Measurements from ENCODE around the gene TMEM182. TPM values are rescaled to one million over a fixed set of nuclear protein-coding genes. Genes with fewer than 3 reads are reported as not detected.

TMEM182 gene
- total and polyA plus RNA-seq, 2 of the 4 experiments (the other 2 are of a cell fraction) = 1.3 to 1.4 TPM

- Histone ChIP-seq H2BK5ac (ENCODE audit: low read depth, low read length, poor library complexity, severe bottlenecking) (no peak overlapping the region), H2AK9ac (replicated peaks; ENCODE audit: low read depth, low read length, poor library complexity) (no peak overlapping the region), H2BK15ac (ENCODE audit: low read depth, low read length) (no peak overlapping the region), H3K27me3 (ENCODE audit: control insufficient read depth, insufficient read depth, low read length) (no peaks in the 10 kb centered on the region), H4K5ac (ENCODE audit: low read depth, low read length) (no peak overlapping the region), H3K27ac (ENCODE audit: insufficient read depth, low read length) (no peak overlapping the region), H3K9me3 (ENCODE audit: control insufficient read depth, insufficient read depth, low read length) (no peaks in the 10 kb centered on the region), H2AK5ac (ENCODE audit: low read depth, low read length) (no peak overlapping the region), H3K4ac (ENCODE audit: low read depth, low read length) (no peak overlapping the region), H2BK20ac (ENCODE audit: low read depth, low read length) (no peak overlapping the region), H3K18ac (ENCODE audit: low read depth, low read length) (no peak overlapping the region), H4K91ac (ENCODE audit: insufficient read depth, low read depth, low read length) (no peak overlapping the region), H4K8ac (ENCODE audit: low read depth in 2 of 2, low read length in 2 of 2) (no peak overlapping the region), H3K9ac (ENCODE audit: low read depth, low read length) (no peak overlapping the region), H3K4me3 (ENCODE audit: insufficient read depth, low read depth, low read length) (no peak overlapping the region), H4K20me1 (ENCODE audit: insufficient read depth, low read length) (no peaks in the 10 kb centered on the region), H3K23ac (ENCODE audit: low read depth, low read length) (no peak overlapping the region), H3K56ac (ENCODE audit: extremely low read depth, insufficient read depth, low read length) (no peak overlapping the region), H3K79me1 (ENCODE audit: low read depth in 1 of 2, low read length in 2 of 2) (no peaks in the 10 kb centered on the region), H3K4me1 (ENCODE audit: control insufficient read depth, insufficient read depth, low read length) (no peaks in the 10 kb centered on the region), H3K9me1 (ENCODE audit: insufficient read depth, low read length) (no peaks in the 10 kb centered on the region), H2AFZ (replicated peaks; ENCODE audit: low read length, poor library complexity) (no peak overlapping the region), H3K36me3 (ENCODE audit: control insufficient read depth, insufficient read depth, low read length) (no peaks in the 10 kb centered on the region), H3K14ac (replicated peaks; ENCODE audit: low read depth, low read length) (no peak overlapping the region), H2BK120ac (ENCODE audit: low read depth, low read length) (no peak overlapping the region), H3K4me2 (ENCODE audit: low read depth, low read length) (no peak overlapping the region)
- dilution Hi-C loops (cut with HindIII; ENCODE audit: low sequenced_read_pairs, unreplicated experiment) (no loop called here), intact Hi-C loops (cut with micrococcal nuclease) (loop anchor here (5.0 kb wide), 1 partner anchor 337 kb away; the partner anchor contains the start of gene SLC9A4), in situ Hi-C loops (cut with MboI; ENCODE audit: low sequenced_read_pairs) (no loop called here)
- BruUV-seq (replicated peaks) = no TSS peak
- ATAC-seq (ENCODE audit: low read depth) (no peak), DNase-seq (no peak)
- TF ChIP-seq MAFK (IDR thresholded peaks at IDR 0.05; ENCODE audit: low read depth, low read length) (no peak), POLR2A (IDR thresholded peaks at IDR 0.05; ENCODE audit: low read depth, low read length) (no peak), USF2 (IDR thresholded peaks at IDR 0.05; ENCODE audit: low read depth, low read length) (no peak), MXI1 (IDR thresholded peaks at IDR 0.05; ENCODE audit: borderline replicate concordance, low read depth, low read length) (no peak), SMC3 (IDR thresholded peaks at IDR 0.05; ENCODE audit: low read depth, low read length) (no peak), RAD21 (IDR thresholded peaks at IDR 0.05; ENCODE audit: low read length) (no peak), FOS (IDR thresholded peaks at IDR 0.05; ENCODE audit: low read depth, low read length) (no peak), CTCF (conservative IDR thresholded peaks at IDR 0.05; ENCODE audit: low read depth, low read length) (no peak), RCOR1 (IDR thresholded peaks at IDR 0.05; ENCODE audit: insufficient replicate concordance, low read length) (no peak), ELK1 (IDR thresholded peaks at IDR 0.05; ENCODE audit: borderline replicate concordance, low read depth, low read length) (no peak), BHLHE40 (IDR thresholded peaks at IDR 0.05; ENCODE audit: low read depth, low read length) (no peak)
- CTCF ChIA-PET = interaction anchor here (1.3 kb wide), 1 partner anchor 30 kb away, joined by 3 read pairs; no protein-coding TSS in a partner anchor
- POLR2A ChIA-PET (ENCODE audit: unreplicated experiment) = no interaction called here
- WGBS, 2 experiments (ENCODE audit: extremely low coverage in 2 of 2, insufficient read length in 1 of 2) = 60% methylated on average over 1 of the region's 9 CpGs; no CpG with 5 or more reads in 1 of the 2 experiments
Measured at GRCh38 chr2:102809291-102810189, 47.7 kb downstream of the TMEM182 start.

Measured in IMR-90 (cell line).